ENCODE data around the gene CDK10.
"Not testable (repeated sequence)": the region's sequence is repeated elsewhere in the genome, so short reads cannot be mapped to it uniquely, and the experiment has no call there.

CDK10 gene

GRCh38 chr16:89686520-89687091, at the start of gene CDK10:
Gene CDK10 (plus strand): TSS chr16:89686689. CDS start chr16:89686711, 22 bp downstream.
- peak; percentile 77 for FAIRE-seq
- peak; percentile 92 for DNase-seq (ENCODE audit: insufficient read length, low spot score)

GRCh38 chr16:89637379-89637778, 49.1 kb upstream of the CDK10 start:
- FAIRE-seq, result peak; percentile 46

GRCh38 chr16:89638455-89638854, 48.0 kb upstream of the CDK10 start:
- peak; percentile 79 for FAIRE-seq
- DNase-seq (ENCODE audit: insufficient read length, low spot score), result no peak

More at GRCh38 chr16:89637379-89637778, 49.1 kb upstream of the CDK10 start:
- no peak for DNase-seq (ENCODE audit: insufficient read length, low spot score)

GRCh38 chr16:89639385-89639784, 47.1 kb upstream of the CDK10 start:
- DNase-seq (ENCODE audit: insufficient read length, low spot score), result no peak
- FAIRE-seq, result peak; percentile 49

- FAIRE-seq (no peak), DNase-seq (ENCODE audit: insufficient read length, low spot score) (no peak)
Observed at GRCh38 chr16:89641458-89642119, 44.9 kb upstream of the CDK10 start.

GRCh38 chr16:89642574-89642973, 43.9 kb upstream of the CDK10 start:
- FAIRE-seq, result no peak
- DNase-seq (ENCODE audit: insufficient read length, low spot score), result no peak

GRCh38 chr16:89643769-89644300, 42.7 kb upstream of the CDK10 start:
- DNase-seq (ENCODE audit: insufficient read length, low spot score), result no peak
- FAIRE-seq, result no peak

GRCh38 chr16:89645122-89645521, 41.4 kb upstream of the CDK10 start:
- FAIRE-seq (no peak), DNase-seq (ENCODE audit: insufficient read length, low spot score) (no peak)

- no peak for FAIRE-seq
- DNase-seq (ENCODE audit: insufficient read length, low spot score), result no peak
Observed at GRCh38 chr16:89646270-89646669, 40.2 kb upstream of the CDK10 start.

GRCh38 chr16:89646906-89647305, 39.6 kb upstream of the CDK10 start:
- FAIRE-seq, result no peak
- no peak for DNase-seq (ENCODE audit: insufficient read length, low spot score)

GRCh38 chr16:89651584-89651983, 34.9 kb upstream of the CDK10 start:
- FAIRE-seq (no peak), DNase-seq (ENCODE audit: insufficient read length, low spot score) (no peak)

- DNase-seq (ENCODE audit: insufficient read length, low spot score), result no peak
- no peak for FAIRE-seq
Observed at GRCh38 chr16:89653656-89654295, 32.7 kb upstream of the CDK10 start.

- DNase-seq (ENCODE audit: insufficient read length, low spot score) (no peak), FAIRE-seq (no peak)
Observed at GRCh38 chr16:89655062-89655643, 31.3 kb upstream of the CDK10 start.

GRCh38 chr16:89656435-89657121, 29.9 kb upstream of the CDK10 start:
- FAIRE-seq, result no peak
- no peak for DNase-seq (ENCODE audit: insufficient read length, low spot score)

GRCh38 chr16:89657442-89658220, 28.9 kb upstream of the CDK10 start, which contains the start of the genes CHMP1A and SPATA33:
Gene CHMP1A (minus strand): TSS chr16:89657708. CDS start chr16:89657588, 120 bp downstream.
Gene SPATA33 (plus strand): TSS chr16:89657836. CDS start chr16:89657912, 76 bp downstream.
- DNase-seq (ENCODE audit: insufficient read length, low spot score) (peak; percentile 91), FAIRE-seq (peak; percentile 46)

GRCh38 chr16:89658221-89658879, 28.1 kb upstream of the CDK10 start:
- DNase-seq (ENCODE audit: insufficient read length, low spot score), result no peak
- no peak for FAIRE-seq

GRCh38 chr16:89660146-89660545, 26.3 kb upstream of the CDK10 start:
- FAIRE-seq (no peak), DNase-seq (ENCODE audit: insufficient read length, low spot score) (no peak)

- FAIRE-seq (no peak), DNase-seq (ENCODE audit: insufficient read length, low spot score) (no peak)
Observed at GRCh38 chr16:89661215-89661614, 25.3 kb upstream of the CDK10 start.

- not testable (repeated sequence) for DNase-seq (ENCODE audit: insufficient read length, low spot score); FAIRE-seq
Observed at GRCh38 chr16:89664238-89664637, 22.3 kb upstream of the CDK10 start.
